OCI-LY3 (cell line): ENCODE results near the gene MATN1.
A peak's percentile ranks its signal among the peaks of the same experiment; 100 is the strongest.

Experiments
- H2AFZ ChIP-seq: fragments of 200-600, 300-600 bp; shearing (Covaris generic); 2 replicates; pipeline ENCODE4 v1.6.0; 2014; ENCODE audit warnings: antibody characterized with exemption, low read depth, low read length
- H3K27ac ChIP-seq: fragments of 200-600, 300-600 bp; sonication (generic); 2 replicates; pipeline ENCODE4 v1.5.1; 2014; ENCODE audit warnings: mild to moderate bottlenecking, low read length, moderate library complexity, mixed read lengths
- H3K27me3 ChIP-seq: fragments of 200-600, 300-600 bp; sonication (generic); 2 replicates; pipeline ENCODE4 v1.6.1; 2014; ENCODE audit warnings: low read depth, low read length, mixed read lengths
- H3K36me3 ChIP-seq: fragments of 200-600, 300-600 bp; sonication (generic); replicated peaks from 2 replicates; pipeline ENCODE3; 2014; ENCODE audit warnings: low read depth, low read length, mixed read lengths
- H3K4me1 ChIP-seq: fragments of 300-600, 200-600 bp; sonication (generic); 2 replicates; pipeline ENCODE4 v1.6.1; 2014; ENCODE audit warnings: low read length, mixed read lengths
- H3K4me2 ChIP-seq: fragments of 200-600, 300-600 bp; sonication (generic); 2 replicates; pipeline ENCODE4 v1.6.1; 2014; ENCODE audit warnings: low read length, mixed read lengths
- H3K4me3 ChIP-seq: fragments of 300-600, 200-600 bp; sonication (generic); 2 replicates; pipeline ENCODE4 v1.5.1; 2014; ENCODE audit warnings: antibody characterized with exemption, mild to moderate bottlenecking, low read length, moderate library complexity
- H3K79me2 ChIP-seq: fragments of 300-600, 200-600 bp; shearing (Covaris generic); 2 replicates; pipeline ENCODE4 v1.6.1; 2014; ENCODE audit warnings: mild to moderate bottlenecking, low read length, mixed read lengths
- H3K9ac ChIP-seq: fragments of 300-600, 200-600 bp; shearing (Covaris generic); 2 replicates; pipeline ENCODE4 v1.6.0; 2014; ENCODE audit warnings: mild to moderate bottlenecking, low read length, moderate library complexity
- H3K9me3 ChIP-seq: fragments of 200-600, 300-600 bp; shearing (Covaris generic); 2 replicates; pipeline ENCODE4 v1.6.1; 2014; ENCODE audit warnings: low read length, mixed read lengths; ENCODE audit not compliant: insufficient read depth
- H4K20me1 ChIP-seq: fragments of 200-600, 300-600 bp; sonication (generic); 2 replicates; pipeline ENCODE4 v1.6.1; 2016; ENCODE audit warnings: low read length, mixed read lengths; ENCODE audit not compliant: insufficient read depth
- EZH2phosphoT487 ChIP-seq: fragments of 200-600 bp; shearing (Covaris generic); IDR thresholded peaks from 2 replicates; pipeline ENCODE4 v1.6.1; 2018; ENCODE audit warnings: antibody characterized with exemption, mixed run types, low read depth
- TF ChIP-seq, protein P1 (sequence below): fragments of 200-600, 300-600 bp; sonication (generic); IDR thresholded peaks from 2 replicates; pipeline ENCODE4 v1.5.1; 2014; ENCODE audit warnings: antibody characterized with exemption, low read length, low read depth

MATN1 gene

DNA sequence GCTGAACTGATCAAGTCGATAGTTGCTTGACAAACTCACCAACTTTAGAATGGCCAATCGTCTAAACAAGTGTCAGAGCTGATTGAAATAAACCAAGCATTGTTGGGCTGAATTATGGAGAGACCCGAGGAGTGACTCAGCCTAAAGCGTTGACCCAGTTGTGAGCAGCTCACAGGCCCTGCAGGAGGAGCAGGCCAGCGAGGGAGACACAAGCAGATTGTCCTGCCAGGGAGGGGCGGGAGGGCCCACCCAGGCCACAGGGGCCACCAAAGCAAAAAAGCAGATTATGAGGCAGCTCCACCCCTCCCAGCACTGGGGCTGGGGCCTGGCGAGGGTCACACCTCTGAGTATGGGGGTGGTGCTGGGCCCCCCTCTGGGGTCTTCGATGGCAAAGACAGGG, 10.1 kb upstream of the MATN1 start:
- peaks cover 48% of the 10 kb centered on the region for H3K36me3 ChIP-seq
- no peaks in the 10 kb centered on the region for H3K27me3 ChIP-seq
- no peak overlapping the region; the same call in 1 of the 2 replicates for H3K27ac ChIP-seq
- H3K4me2 ChIP-seq = no peak overlapping the region
- H3K79me2 ChIP-seq = no peaks in the 10 kb centered on the region
- peaks cover 24% of the 10 kb centered on the region; the same call in 1 of the 2 replicates for H4K20me1 ChIP-seq
- no peak overlapping the region for H2AFZ ChIP-seq
- H3K9me3 ChIP-seq = no peaks in the 10 kb centered on the region
- TF ChIP-seq, protein P1, sequence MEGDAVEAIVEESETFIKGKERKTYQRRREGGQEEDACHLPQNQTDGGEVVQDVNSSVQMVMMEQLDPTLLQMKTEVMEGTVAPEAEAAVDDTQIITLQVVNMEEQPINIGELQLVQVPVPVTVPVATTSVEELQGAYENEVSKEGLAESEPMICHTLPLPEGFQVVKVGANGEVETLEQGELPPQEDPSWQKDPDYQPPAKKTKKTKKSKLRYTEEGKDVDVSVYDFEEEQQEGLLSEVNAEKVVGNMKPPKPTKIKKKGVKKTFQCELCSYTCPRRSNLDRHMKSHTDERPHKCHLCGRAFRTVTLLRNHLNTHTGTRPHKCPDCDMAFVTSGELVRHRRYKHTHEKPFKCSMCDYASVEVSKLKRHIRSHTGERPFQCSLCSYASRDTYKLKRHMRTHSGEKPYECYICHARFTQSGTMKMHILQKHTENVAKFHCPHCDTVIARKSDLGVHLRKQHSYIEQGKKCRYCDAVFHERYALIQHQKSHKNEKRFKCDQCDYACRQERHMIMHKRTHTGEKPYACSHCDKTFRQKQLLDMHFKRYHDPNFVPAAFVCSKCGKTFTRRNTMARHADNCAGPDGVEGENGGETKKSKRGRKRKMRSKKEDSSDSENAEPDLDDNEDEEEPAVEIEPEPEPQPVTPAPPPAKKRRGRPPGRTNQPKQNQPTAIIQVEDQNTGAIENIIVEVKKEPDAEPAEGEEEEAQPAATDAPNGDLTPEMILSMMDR = no peak
- TF ChIP-seq EZH2phosphoT487 = no peak
- no peak overlapping the region for H3K9ac ChIP-seq
- peaks cover 16% of the 10 kb centered on the region for H3K4me1 ChIP-seq
- H3K4me3 ChIP-seq = no peak overlapping the region

DNA sequence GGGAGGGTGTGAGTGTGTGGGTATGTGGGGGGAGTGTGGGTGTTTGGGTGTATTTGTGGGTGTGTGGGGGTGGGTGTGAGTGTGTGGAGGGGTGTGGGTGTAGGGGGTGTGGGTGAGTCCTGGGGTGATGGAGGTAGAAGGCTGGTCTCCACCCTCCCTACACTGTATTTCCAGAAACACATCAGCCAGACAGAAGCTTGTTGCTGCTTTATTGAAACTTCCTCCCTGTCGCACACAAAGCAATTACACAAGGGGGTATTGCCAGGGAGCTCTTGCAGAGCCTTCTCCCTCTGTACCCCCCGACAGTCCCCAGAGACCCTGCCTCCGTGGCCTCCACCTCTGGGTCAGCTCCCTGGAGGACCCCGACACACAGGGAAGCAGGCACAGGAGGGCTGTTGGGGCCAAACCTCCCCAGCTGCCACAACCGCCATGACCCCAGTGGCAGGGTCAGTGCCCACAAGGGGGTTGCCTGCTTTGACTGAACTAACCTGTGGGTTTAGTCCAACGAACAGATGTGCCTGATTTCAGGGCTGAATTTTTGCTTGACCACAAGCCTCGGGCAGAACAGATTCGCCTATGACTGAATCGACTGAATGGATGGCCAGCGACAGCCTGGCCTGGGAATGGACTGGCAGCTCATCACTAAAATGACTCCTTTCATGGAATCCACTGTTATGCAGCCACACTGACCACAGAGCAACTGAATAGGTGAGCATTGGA, 9.1 kb upstream of the MATN1 start:
- Histone ChIP-seq H3K27ac (peak overlapping the region; percentile 68), H3K36me3 (peaks cover 38% of the 10 kb centered on the region), H3K4me1 (peaks cover 16% of the 10 kb centered on the region), H3K4me2 (no peak overlapping the region), H3K4me3 (no peak overlapping the region), H3K79me2 (no peaks in the 10 kb centered on the region), H3K27me3 (no peaks in the 10 kb centered on the region), H4K20me1 (peaks cover 14% of the 10 kb centered on the region; the same call in 1 of the 2 replicates), H3K9me3 (no peaks in the 10 kb centered on the region), H3K9ac (no peak overlapping the region), H2AFZ (no peak overlapping the region)
- TF ChIP-seq EZH2phosphoT487 = no peak
- TF ChIP-seq, protein P1 = no peak

DNA sequence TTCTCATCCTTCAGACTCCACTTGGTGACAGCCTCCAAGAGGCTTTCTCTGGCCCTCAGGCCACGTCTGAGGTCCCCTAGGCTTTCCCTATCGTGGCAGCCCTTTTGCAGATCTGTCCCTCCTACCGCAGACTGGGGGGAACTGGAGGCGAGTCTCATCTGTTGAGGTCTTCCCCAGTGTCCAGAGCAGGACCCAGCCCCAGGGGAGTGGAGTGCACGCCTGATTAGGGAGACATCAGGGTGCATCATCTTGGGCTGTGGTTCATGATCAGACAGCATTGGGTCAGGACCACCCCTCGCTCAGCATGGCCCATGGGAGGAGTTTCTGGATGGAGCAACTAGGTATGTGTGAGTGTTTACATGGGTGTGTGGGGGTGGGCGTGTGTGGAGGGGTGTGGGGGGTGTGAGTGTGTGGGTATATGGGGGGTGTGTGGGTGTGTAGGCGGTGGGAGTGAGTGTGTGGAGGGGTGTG, 8.5 kb upstream of the MATN1 start:
- H4K20me1 ChIP-seq = peaks cover 14% of the 10 kb centered on the region; the same call in 1 of the 2 replicates
- peaks cover 32% of the 10 kb centered on the region for H3K36me3 ChIP-seq
- H3K4me2 ChIP-seq = no peak overlapping the region
- no peak overlapping the region for H2AFZ ChIP-seq
- H3K9ac ChIP-seq = no peak overlapping the region
- no peak overlapping the region for H3K4me3 ChIP-seq
- TF ChIP-seq EZH2phosphoT487 = no peak
- TF ChIP-seq, protein P1 = no peak
- no peaks in the 10 kb centered on the region for H3K9me3 ChIP-seq
- H3K27me3 ChIP-seq = no peaks in the 10 kb centered on the region
- no peaks in the 10 kb centered on the region for H3K79me2 ChIP-seq
- H3K4me1 ChIP-seq = peaks cover 16% of the 10 kb centered on the region
- H3K27ac ChIP-seq = no peak overlapping the region

DNA sequence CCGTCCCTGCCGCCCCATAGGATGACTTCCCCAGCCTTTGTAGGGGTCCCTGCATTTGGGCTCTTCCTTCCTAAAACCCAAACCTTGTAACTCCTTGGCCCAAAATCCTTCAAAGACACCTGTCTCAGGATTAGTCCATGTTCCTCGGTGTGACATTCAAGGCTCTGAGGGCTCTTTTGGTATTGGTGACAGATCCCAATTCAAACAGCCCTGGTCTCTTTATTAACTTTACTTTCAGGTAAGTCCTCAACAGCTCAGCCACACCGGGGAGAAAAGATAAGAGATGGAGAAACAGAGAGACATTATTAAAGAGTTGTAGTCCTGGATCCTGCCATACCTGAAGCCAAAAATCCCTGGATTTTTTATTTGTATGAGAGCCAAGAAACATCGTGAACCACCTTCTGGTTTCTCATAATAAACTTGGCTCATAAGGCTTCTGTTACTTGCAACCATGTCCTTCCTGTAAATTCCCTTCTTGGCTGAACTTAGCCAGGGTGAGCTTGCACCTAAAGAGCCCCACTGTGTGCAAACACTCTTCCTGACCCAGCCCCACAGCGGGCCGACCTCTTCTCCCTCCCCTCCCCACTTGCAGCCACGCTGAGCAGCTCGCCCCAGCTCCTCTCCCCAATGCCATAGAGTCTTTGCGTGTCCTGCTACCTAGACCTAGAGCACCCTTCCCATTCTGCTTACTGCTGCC, 7.9 kb upstream of the MATN1 start:
- Histone ChIP-seq H3K9ac (no peak overlapping the region), H3K79me2 (no peaks in the 10 kb centered on the region), H3K36me3 (peaks cover 29% of the 10 kb centered on the region), H3K27ac (no peak overlapping the region), H3K4me2 (no peak overlapping the region), H3K9me3 (no peaks in the 10 kb centered on the region), H3K27me3 (no peaks in the 10 kb centered on the region), H2AFZ (no peak overlapping the region), H3K4me3 (no peak overlapping the region), H4K20me1 (peaks cover 14% of the 10 kb centered on the region; the same call in 1 of the 2 replicates), H3K4me1 (peaks cover 16% of the 10 kb centered on the region)
- TF ChIP-seq, protein P1 = no peak
- no peak for TF ChIP-seq EZH2phosphoT487
